Motor neuron (in vitro differentiated cells): ENCODE measurements around the gene AFAP1L2. TPM values are rescaled to one million over a fixed set of nuclear protein-coding genes. Genes with fewer than 3 reads are reported as not detected.

Experiments used
- ATAC-seq, 8 experiments: fragments of 200-7000 bp; cut with Tn5 transposase; replicated peaks in 6 of 8; 2 replicates each; pipeline ENCODE4 v1.8.0; 2021; ENCODE audit warnings: mild to moderate bottlenecking in 8 of 8, moderate library complexity in 8 of 8
- H3K27ac ChIP-seq, 2 donors: fragments of 250-450 bp; sonication (Bioruptor Pico); 2 replicates each; pipeline ENCODE4 v1.9.0; 2021; ENCODE audit warnings: antibody characterized with exemption in 2 of 2, mild to moderate bottlenecking in 2 of 2, moderate library complexity in 1 of 2
- H3K4me1 ChIP-seq, 2 donors: fragments of 250-450 bp; sonication (Bioruptor Pico); replicated peaks in 1 of 2; 2 replicates each; pipeline ENCODE4 v1.6.1; 2021; ENCODE audit warnings: antibody characterized with exemption in 2 of 2, mild to moderate bottlenecking in 2 of 2, moderate library complexity in 1 of 2
- H3K4me3 ChIP-seq, 5 donors: fragments of 250-450 bp; sonication (Bioruptor Pico); 2 replicates each; pipeline ENCODE4 v1.9.0; 2021; ENCODE audit warnings: antibody characterized with exemption in 5 of 5, mild to moderate bottlenecking in 5 of 5, moderate library complexity in 4 of 5
- WGBS, 10 experiments: fragments of 450-650 bp; shearing (Covaris generic); methylation state at CpG; one replicate each; pipeline ENCODE4 v1.0.0; 2022; 5-methylcytosine and 5-hydroxymethylcytosine counted together
- in situ Hi-C, 9 experiments: fragments of 400-800 bp; cut with MboI; loops; one replicate each; pipeline ENCODE4 v1.15.0; 2021; ENCODE audit warnings: low sequenced_read_pairs in 9 of 9, low pct_unique_long_range_greater_than_20kb in 2 of 9; ENCODE audit not compliant: unreplicated experiment in 9 of 9
- total RNA-seq, 8 experiments: library from RNA; unstranded; fragments of 300-600 nt; gene quantifications; 2 replicates each; pipeline versions ENCODE4 v1.2.3 to v1.2.4, GENCODE V29; 2022

AFAP1L2 gene
- total RNA-seq, 8 experiments from 2014 or later: 3.6 to 111 (median 16.4) TPM

DNA sequence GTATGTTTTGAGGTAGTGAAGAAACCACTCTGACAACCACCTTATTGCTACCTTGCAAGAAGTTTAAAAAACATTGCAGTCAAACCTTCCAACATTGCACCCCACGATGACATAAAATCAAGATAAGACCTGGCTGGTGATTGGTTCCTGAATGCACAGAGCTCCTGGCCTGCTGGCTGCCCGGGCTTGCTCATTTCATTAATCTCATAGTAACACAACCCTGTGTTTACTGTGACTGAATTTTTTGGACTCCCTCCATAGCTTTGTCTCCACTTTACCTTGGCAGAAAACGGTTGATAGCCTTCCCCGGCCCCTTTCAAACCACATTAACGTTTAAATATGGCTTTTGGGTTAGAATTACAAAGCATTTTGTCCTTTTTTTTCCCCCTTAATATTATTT lies 137.8 kb downstream of the AFAP1L2 start:
- ATAC-seq: peak in 1 of 8 experiments; percentile 54
- no peak overlapping the region for H3K4me3 ChIP-seq
- H3K27ac ChIP-seq: no peak overlapping the region
- no peaks in the 10 kb centered on the region for H3K4me1 ChIP-seq
- WGBS, 10 experiments: 58 to 100% (median 76%) methylated on average over 1 to 5 of the region's 5 CpGs; no CpG with 5 or more reads in 1 of the 10 experiments
- in situ Hi-C loops: no loop called here

DNA sequence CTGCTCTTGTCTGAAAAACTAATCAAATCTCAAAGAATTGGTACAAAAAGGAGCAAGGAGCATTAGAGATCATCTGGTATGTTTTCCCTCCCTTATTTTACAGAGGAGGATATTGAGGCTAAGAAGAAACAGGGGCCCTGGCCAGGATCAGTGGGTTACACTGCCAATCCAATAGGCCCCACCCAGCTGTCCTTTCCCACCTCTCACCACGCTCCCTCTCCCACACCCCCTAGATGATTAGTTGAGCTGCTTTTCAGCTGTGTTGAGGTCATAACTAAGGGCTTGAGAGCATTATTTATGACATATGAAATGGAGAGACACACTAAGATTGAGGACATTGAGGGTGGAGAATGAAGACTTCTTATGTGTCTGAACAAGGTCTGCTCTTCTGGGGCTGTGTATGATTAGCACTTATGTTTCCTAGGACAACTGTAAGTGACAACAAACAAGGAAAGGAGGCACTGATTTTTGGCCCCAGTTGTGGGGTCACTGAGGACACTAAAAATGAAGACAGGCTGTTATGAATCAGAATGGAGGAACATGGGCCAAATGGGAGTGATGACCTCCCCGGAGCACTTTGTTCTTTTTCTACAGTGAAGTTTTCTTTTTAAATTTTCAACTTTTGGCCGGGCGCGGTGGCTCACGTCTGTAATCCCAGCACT lies 138.8 kb downstream of the AFAP1L2 start:
- 14 to 81% (median 62%) methylated on average over 1 to 5 of the region's 6 CpGs; no CpG with 5 or more reads in 6 of the 10 experiments for WGBS, 10 experiments
- H3K27ac ChIP-seq: no peak overlapping the region
- in situ Hi-C loops: no loop called here
- no peaks in the 10 kb centered on the region for H3K4me1 ChIP-seq
- no peak overlapping the region for H3K4me3 ChIP-seq
- ATAC-seq: peak in 2 of 8 experiments; percentile 36 to 43

DNA sequence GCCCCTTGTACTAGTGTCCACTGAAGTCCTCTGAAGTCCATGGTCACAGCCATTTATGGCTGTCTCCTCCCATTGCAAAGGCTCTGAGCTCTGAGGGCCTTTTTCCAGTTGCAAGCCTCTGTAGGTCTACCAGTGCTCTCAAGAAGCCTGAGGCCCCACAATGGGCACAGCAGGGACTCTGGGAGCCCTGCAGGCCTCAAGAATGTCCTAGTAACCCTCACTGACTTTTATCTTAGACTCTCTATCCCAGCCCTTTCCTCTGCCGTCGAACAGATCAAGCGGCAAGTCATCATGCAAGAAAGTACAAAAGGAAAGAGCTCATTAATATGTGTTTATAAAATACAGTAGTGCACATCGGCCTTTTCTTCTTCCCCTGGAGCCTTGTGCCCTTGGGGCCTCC lies 141.8 kb downstream of the AFAP1L2 start:
- in situ Hi-C loops: no loop called here
- ATAC-seq: no peak
- WGBS, 10 experiments: 50 to 100% (median 86%) methylated on average over 1 to 3 of the region's 4 CpGs; no CpG with 5 or more reads in 3 of the 10 experiments

DNA sequence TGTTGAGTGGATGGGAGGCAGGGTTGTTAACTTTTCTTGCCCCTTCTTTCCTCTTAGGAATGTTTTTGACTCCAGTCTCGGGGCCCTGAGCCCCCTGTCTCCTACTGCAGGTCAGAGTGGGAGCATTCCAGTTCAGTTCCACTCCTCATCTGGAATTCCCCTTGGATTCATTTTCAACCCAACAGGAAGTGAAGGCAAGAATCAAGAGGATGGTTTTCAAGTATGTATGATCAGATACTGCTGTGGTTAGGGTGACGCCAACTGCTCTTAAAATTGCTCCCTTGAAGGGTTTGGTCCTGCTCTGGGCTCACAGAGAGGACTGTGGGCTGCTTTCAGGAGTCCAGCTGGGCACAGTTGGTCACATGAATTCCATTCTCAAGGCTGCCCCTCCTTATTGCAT lies 143.2 kb downstream of the AFAP1L2 start:
- 80 to 100% (median 80%) methylated on average over 1 to 2 of the region's 2 CpGs; no CpG with 5 or more reads in 7 of the 10 experiments for WGBS, 10 experiments
- no peak overlapping the region for H3K27ac ChIP-seq
- no peaks in the 10 kb centered on the region for H3K4me1 ChIP-seq
- no peak overlapping the region for H3K4me3 ChIP-seq
- in situ Hi-C loops: no loop called here
- ATAC-seq: no peak

More for the DNA sequence above, 141.8 kb downstream of the AFAP1L2 start:
- H3K4me1 ChIP-seq: no peaks in the 10 kb centered on the region
- H3K4me3 ChIP-seq: no peak overlapping the region
- H3K27ac ChIP-seq: no peak overlapping the region

DNA sequence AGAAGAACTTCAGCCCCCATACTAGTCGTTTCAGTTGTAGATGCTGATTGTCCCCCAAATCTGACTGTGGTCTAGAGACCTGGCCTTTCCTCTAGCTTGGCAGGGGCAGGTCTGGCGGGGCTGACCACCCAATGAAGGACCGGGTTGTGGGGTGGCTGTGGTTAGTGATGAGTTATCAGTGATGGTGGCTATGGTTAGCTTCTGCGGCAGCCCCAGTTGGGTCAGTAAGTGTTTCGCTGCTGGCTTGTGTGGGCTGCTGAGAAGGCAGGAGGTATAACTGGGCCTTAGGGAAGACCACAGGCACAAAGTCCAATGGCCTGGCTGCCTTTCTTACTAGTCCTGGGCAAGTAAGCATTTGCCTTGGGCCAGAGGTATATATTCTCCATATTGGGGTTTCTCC lies 143.9 kb downstream of the AFAP1L2 start:
- ATAC-seq: no peak
- Histone ChIP-seq H3K27ac (no peak overlapping the region), H3K4me3 (no peak overlapping the region), H3K4me1 (no peaks in the 10 kb centered on the region)
- in situ Hi-C loops: no loop called here
- 53 to 100% (median 73%) methylated on average over 1 to 3 of the region's 5 CpGs; no CpG with 5 or more reads in 3 of the 10 experiments for WGBS, 10 experiments

DNA sequence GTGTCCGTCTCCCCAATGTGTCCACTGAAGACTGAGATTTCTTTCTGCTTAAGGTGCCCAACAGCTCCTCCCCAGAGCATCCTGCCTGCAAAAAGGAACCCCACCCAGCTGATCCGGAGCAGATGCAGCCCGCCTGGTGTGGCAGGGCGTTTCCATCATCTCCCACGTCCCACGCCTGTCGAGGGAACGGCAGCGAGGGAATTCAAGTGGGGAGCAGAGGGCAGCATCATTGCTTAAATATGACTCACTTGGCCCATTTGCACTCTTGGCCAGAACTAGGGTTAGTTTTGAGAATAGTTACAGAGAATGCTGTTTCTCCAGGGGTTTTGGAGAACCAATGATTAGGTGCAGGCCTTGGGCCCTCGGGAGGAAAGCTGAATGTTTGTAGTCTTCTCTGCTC lies 144.5 kb downstream of the AFAP1L2 start:
- in situ Hi-C loops: no loop called here
- Histone ChIP-seq H3K4me3 (no peak overlapping the region), H3K27ac (no peak overlapping the region), H3K4me1 (no peaks in the 10 kb centered on the region)
- WGBS, 10 experiments: 0 to 100% (median 83%) methylated on average over 1 to 4 of the region's 10 CpGs; no CpG with 5 or more reads in 3 of the 10 experiments
- peak in 3 of 8 experiments; percentile 51 to 93 (median 90) for ATAC-seq

DNA sequence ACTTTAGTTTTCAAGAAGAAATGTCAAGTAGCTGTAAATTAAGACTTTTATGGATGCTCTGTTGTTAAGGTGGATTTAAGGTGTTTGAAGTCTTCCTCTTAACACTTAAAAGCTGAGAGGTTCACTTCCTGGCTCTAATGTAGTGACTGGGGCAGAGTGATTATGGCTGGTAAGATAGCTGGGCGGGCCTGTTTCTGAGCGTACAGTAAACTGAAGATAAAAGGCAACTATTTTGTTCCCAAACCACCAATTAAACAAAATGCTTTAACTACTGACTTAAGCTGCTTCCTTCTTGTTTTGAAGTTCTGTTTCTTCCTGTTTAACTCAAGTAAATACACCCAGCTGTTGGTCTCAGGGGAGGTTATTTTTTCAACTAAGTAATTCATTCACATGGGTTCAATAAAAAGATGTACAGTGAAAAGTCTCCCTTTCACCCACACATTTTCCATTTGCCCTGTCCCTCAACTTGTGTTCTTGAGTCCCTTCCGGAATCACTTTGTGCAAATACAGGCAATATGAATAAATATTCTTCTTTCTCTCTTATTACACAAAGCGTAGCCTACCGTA lies 145.9 kb downstream of the AFAP1L2 start:
- Histone ChIP-seq H3K4me1 (no peaks in the 10 kb centered on the region), H3K27ac (no peak overlapping the region), H3K4me3 (no peak overlapping the region)
- no peak for ATAC-seq
- 58 to 96% (median 85%) methylated on average over 2 to 5 of the region's 5 CpGs for WGBS, 10 experiments
- in situ Hi-C loops: no loop called here

DNA sequence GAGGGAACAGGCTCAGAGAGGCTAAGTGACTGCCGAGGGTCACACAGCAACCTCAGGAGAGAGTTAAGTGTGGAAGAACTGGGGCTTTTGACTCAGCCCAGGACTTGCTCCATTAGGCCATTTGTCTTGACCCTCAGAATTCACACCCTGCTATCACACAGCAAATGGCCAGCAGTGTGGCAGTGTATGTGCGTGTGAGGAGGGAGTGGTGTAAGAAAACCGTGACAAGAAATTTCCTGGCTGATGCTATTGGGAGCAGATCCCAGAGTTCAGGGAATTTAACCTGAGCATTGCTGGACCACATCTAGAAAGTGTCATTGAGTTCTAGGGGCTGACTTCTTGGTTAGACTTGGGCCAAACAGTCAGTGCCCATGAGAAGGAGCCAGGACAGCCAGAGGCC lies 146.8 kb downstream of the AFAP1L2 start:
- Histone ChIP-seq H3K4me3 (no peak overlapping the region), H3K27ac (no peak overlapping the region), H3K4me1 (no peaks in the 10 kb centered on the region)
- WGBS, 10 experiments: 50 to 100% (median 90%) methylated on average over 2 to 3 of the region's 3 CpGs; no CpG with 5 or more reads in 5 of the 10 experiments
- no peak for ATAC-seq
- in situ Hi-C loops: no loop called here

DNA sequence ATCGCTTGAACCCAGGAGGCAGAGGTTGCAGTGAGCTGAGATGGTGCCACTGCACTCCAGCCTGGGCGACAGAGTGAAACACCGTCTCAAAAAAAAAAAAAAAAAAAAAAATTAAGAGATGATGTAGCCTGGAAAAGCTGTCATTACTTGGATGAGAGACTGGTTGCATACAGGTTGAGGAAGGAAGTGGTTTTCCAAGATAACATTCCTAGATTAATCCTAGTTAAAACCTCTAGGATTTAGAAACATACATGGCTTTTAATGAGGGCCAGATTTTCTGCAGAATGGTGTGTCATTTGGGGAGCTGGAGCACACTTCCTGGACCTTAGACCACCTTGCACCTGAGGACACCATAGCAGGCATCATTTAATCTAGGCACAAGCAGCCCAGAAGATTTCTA lies 147.5 kb downstream of the AFAP1L2 start:
- ATAC-seq: no peak
- Histone ChIP-seq H3K4me3 (no peak overlapping the region), H3K4me1 (no peaks in the 10 kb centered on the region), H3K27ac (no peak overlapping the region)
- WGBS, 10 experiments: 58 to 93% (median 84%) methylated on average over 1 to 3 of the region's 3 CpGs; no CpG with 5 or more reads in 4 of the 10 experiments
- in situ Hi-C loops: no loop called here

DNA sequence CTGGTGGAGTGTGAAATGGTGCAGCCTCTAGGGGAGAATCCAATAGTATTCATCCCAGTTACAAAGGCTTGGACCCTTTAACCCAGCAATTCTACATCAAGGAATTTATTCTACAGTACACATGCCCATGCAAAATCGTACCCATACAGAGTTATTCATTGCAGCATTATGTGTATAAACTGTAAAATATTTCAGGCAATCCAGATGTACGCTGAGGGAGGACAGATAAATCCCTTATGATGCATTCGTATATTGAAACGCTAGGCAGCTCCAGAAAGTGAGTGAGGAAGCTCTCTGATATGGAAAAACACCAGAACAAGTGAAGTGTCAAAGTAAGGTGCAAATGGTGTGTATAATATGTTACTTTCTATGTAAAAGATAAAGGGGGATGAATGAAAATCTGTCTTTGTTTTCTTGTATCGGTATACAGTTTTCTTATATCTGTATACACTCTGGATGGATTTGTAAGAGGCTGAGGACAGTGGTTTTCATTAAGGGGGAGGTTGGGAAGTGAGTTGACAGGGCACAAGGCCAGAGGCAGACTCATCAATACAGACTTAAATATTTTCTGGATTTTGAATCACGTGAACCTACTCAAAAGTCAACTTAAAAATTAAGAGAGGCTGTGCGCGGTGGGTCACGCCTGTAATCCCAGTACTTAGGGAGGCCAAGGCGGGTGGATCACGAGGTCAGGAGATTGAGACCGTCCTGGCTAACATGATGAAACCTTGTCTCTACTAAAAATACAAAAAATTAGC lies 148.1 kb downstream of the AFAP1L2 start:
- peak in 1 of 8 experiments; percentile 91 for ATAC-seq
- Histone ChIP-seq H3K27ac (no peak overlapping the region), H3K4me3 (no peak overlapping the region), H3K4me1 (no peaks in the 10 kb centered on the region)
- WGBS, 10 experiments: 11 to 95% (median 71%) methylated on average over 1 to 8 of the region's 12 CpGs
- in situ Hi-C loops: no loop called here

DNA sequence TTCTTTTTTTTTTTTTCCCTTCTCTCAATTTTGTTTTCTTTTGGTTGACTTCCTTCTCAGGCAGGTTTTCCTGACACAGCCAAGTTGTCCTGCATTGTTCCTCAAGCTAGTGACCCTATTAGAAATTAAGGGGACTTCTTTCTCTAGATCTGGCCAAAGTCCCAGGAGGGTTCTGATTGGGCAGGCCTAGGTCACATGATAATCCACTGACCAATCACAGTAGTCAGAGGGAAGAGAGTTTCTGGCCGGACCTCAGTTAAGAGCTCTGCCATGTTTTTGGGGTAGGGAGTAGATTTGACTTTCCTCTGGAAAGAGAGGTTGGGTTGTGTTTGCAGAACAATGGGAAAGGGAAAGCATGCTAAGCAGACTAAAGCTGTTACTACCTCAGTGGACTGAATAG lies 149.1 kb downstream of the AFAP1L2 start:
- no peak for ATAC-seq
- 40 to 100% (median 83%) methylated on average over 1 of the region's 1 CpG; no CpG with 5 or more reads in 5 of the 10 experiments for WGBS, 10 experiments
- Histone ChIP-seq H3K4me3 (no peak overlapping the region), H3K27ac (no peak overlapping the region), H3K4me1 (no peaks in the 10 kb centered on the region)
- in situ Hi-C loops: no loop called here

DNA sequence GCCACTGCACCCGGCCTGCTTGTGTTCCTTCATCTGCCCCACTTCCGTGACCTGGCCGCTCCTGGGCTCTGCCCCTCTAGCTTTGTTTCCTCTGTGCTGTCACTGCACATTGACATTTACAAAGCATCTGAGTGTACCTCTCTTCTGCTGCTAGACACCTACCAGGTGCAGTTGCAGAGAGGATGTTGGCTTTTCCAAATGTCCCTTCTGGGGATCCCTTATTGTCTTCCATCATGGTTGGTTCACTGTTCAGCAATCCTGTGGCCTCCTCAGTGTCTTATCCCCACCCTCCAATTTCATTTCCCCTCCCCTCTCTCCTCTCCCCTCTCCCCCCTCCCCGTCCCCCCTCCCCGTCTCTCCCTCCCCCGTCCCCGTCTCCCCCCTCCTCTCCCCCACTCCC lies 151.4 kb downstream of the AFAP1L2 start:
- no peak for ATAC-seq
- no peaks in the 10 kb centered on the region for H3K4me1 ChIP-seq
- in situ Hi-C loops: no loop called here
- WGBS, 10 experiments: 89 to 90% methylated on average over 3 of the region's 7 CpGs; no CpG with 5 or more reads in 8 of the 10 experiments
- no peak overlapping the region for H3K4me3 ChIP-seq
- no peak overlapping the region for H3K27ac ChIP-seq

DNA sequence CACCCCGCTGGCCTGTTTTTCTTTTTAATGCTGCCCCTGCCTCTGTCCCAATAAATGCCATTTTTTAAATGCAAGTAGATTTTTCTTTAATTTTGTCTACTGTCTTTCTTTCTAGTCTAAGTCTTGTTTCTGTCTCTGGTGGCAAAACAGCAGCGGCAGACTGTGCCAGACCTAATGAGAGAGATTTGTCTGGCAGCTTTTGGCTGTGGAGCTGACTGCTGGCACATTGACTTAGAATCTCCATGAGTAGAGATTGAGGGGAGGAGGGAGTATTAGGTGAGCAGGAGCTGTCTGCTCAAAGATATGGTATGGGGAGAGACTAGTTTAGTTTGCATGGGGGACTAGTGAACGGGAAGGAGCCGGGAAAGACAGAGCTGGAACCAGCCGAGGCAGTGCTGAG lies 152.2 kb downstream of the AFAP1L2 start:
- no peak overlapping the region for H3K4me3 ChIP-seq
- in situ Hi-C loops: no loop called here
- no peak overlapping the region for H3K27ac ChIP-seq
- ATAC-seq: no peak
- WGBS, 10 experiments: 71 to 100% (median 89%) methylated on average over 1 to 5 of the region's 5 CpGs; no CpG with 5 or more reads in 2 of the 10 experiments
- no peaks in the 10 kb centered on the region for H3K4me1 ChIP-seq
